ENCODE data around the gene MYO15A.

GRCh38 chr17:18139498-18139897 lies 30.9 kb downstream of the MYO15A start:
- TF ChIP-seq POLR2A (IDR thresholded peaks at IDR 0.05; ENCODE audit: borderline replicate concordance, extremely low read depth, insufficient read depth, insufficient read length) = no peak
- TF ChIP-seq CTCF (IDR thresholded peaks at IDR 0.05 in 2 of 3, conservative IDR thresholded peaks at IDR 0.05 in 1 of 3; ENCODE audit: borderline replicate concordance in 1 of 3, insufficient read depth in 1 of 3, low read depth in 2 of 3, low read length in 2 of 3) = no peak
- TF ChIP-seq ZBTB33 (IDR thresholded peaks at IDR 0.05; ENCODE audit: extremely low read depth, insufficient replicate concordance, low read length) = no peak
- no peak for TF ChIP-seq MAX (IDR thresholded peaks at IDR 0.05)
- TF ChIP-seq EGR1 (IDR thresholded peaks at IDR 0.05; ENCODE audit: low read depth) = no peak
- no peak for TF ChIP-seq CEBPB (IDR thresholded peaks at IDR 0.05; ENCODE audit: low read depth)
- TF ChIP-seq JUND (IDR thresholded peaks at IDR 0.05) = no peak
- no peak for TF ChIP-seq YY1 (IDR thresholded peaks at IDR 0.05; ENCODE audit: extremely low read depth, insufficient replicate concordance, low read depth, low read length)
- TF ChIP-seq SP1 (IDR thresholded peaks at IDR 0.05; ENCODE audit: low read depth) = no peak
- TF ChIP-seq TCF7L2 (IDR thresholded peaks at IDR 0.05; ENCODE audit: borderline replicate concordance, extremely low read depth, insufficient read depth, insufficient read length) = no peak
- no peak for TF ChIP-seq EZH2 (IDR thresholded peaks at IDR 0.05)
- no peak for TF ChIP-seq ZNF274 (IDR thresholded peaks at IDR 0.05; ENCODE audit: low read depth, low read length)
- no peak for TF ChIP-seq EZH2phosphoT487 (IDR thresholded peaks at IDR 0.05; ENCODE audit: borderline replicate concordance)
- no peak for TF ChIP-seq RAD21 (IDR thresholded peaks at IDR 0.05; ENCODE audit: low read depth)

Data from HCT116 (cell line).